CD14-positive monocyte (primary cell): ENCODE data around the gene ASPSCR1. TPM values are rescaled to one million over a fixed set of nuclear protein-coding genes. Genes with fewer than 3 reads are reported as not detected.

Experiments
- DNase-seq, 3 donors: peaks; one replicate each; pipeline ENCODE4 v3.0.0-alpha.2; 2011 to 2022
- H2AFZ ChIP-seq: 2 replicates; pipeline ENCODE4 v1.6.0; 2012; ENCODE audit warnings: mild to moderate bottlenecking, low read depth, low read length, inconsistent platforms; ENCODE audit not compliant: insufficient read depth, poor library complexity, severe bottlenecking
- H3K27ac ChIP-seq, 2 donors: 1 replicate in 1 of 2; 2 replicates in 1 of 2; pipeline ENCODE4 v1.5.1; 2012 to 2013; ENCODE audit warnings: low read length in 2 of 2, control low read depth in 1 of 2, inconsistent platforms in 1 of 2, low read depth in 1 of 2, mild to moderate bottlenecking in 1 of 2
- H3K27me3 ChIP-seq, 2 donors: one replicate each; pipeline versions ENCODE4 v1.6.0 to v1.6.1; 2011 to 2013; ENCODE audit warnings: low read length in 2 of 2; ENCODE audit not compliant: control insufficient read depth in 2 of 2, insufficient read depth in 2 of 2
- H3K36me3 ChIP-seq, 2 donors: replicated peaks in 1 of 2; 1 replicate in 1 of 2; 2 replicates in 1 of 2; pipeline versions ENCODE4 v1.5.1 to v1.6.1; 2012 to 2013; ENCODE audit warnings: low read length in 2 of 2, control low read depth in 1 of 2, inconsistent platforms in 1 of 2, mild to moderate bottlenecking in 1 of 2; ENCODE audit not compliant: insufficient read depth in 2 of 2, control insufficient read depth in 1 of 2
- H3K4me1 ChIP-seq, 2 donors: 1 replicate in 1 of 2; 2 replicates in 1 of 2; pipeline versions ENCODE4 v1.5.1 to v1.6.1; 2012 to 2013; ENCODE audit warnings: low read length in 2 of 2, control low read depth in 1 of 2, inconsistent platforms in 1 of 2, mild to moderate bottlenecking in 1 of 2, moderate library complexity in 1 of 2; ENCODE audit not compliant: insufficient read depth in 2 of 2, control insufficient read depth in 1 of 2
- H3K4me2 ChIP-seq: replicated peaks from 2 replicates; pipeline ENCODE3; 2012; ENCODE audit warnings: low read length, moderate library complexity, mild to moderate bottlenecking; ENCODE audit not compliant: poor library complexity, severe bottlenecking; ENCODE audit errors: extremely low read depth
- H3K4me3 ChIP-seq, 3 experiments: fragments of 200-600 bp in 1 of 3; sonication (generic) in 1 of 3; replicated peaks in 1 of 3; 1 replicate in 2 of 3; 2 replicates in 1 of 3; pipeline ENCODE4 v1.5.1; 2011 to 2013; ENCODE audit warnings: low read length in 3 of 3, mild to moderate bottlenecking in 3 of 3, control low read depth in 2 of 3, low read depth in 2 of 3, inconsistent platforms in 1 of 3, moderate library complexity in 1 of 3
- H3K79me2 ChIP-seq: 2 replicates; pipeline ENCODE4 v1.6.0; 2012; ENCODE audit warnings: mild to moderate bottlenecking, control low read depth, inconsistent platforms, low read length, moderate library complexity; ENCODE audit not compliant: insufficient read depth
- H3K9ac ChIP-seq: 2 replicates; pipeline ENCODE4 v1.6.0; 2017; ENCODE audit warnings: low read length, mild to moderate bottlenecking; ENCODE audit not compliant: insufficient read depth, poor library complexity, severe bottlenecking
- H3K9me3 ChIP-seq, 2 donors: replicated peaks in 1 of 2; 1 replicate in 1 of 2; 2 replicates in 1 of 2; pipeline versions ENCODE4 v1.5.1 to v1.6.1; 2012 to 2013; ENCODE audit warnings: low read length in 2 of 2, control low read depth in 1 of 2; ENCODE audit not compliant: control insufficient read depth in 1 of 2, insufficient read depth in 1 of 2
- H4K20me1 ChIP-seq: 2 replicates; pipeline ENCODE4 v1.6.0; 2012; ENCODE audit warnings: mild to moderate bottlenecking, low read length, control low read depth, moderate library complexity; ENCODE audit not compliant: insufficient read depth
- H3K27ac Mint-ChIP-seq, 7 donors: one replicate each; pipeline ENCODE4 v1.8.0; 2020; ENCODE audit warnings: mild to moderate bottlenecking in 7 of 7, mixed read lengths in 7 of 7, moderate library complexity in 6 of 7, inconsistent platforms in 2 of 7
- H3K27me3 Mint-ChIP-seq, 3 donors: one replicate each; pipeline ENCODE4 v1.8.0; 2021 to 2022; ENCODE audit warnings: low read depth in 3 of 3, mild to moderate bottlenecking in 3 of 3, mixed read lengths in 3 of 3, moderate library complexity in 3 of 3, inconsistent platforms in 1 of 3
- H3K36me3 Mint-ChIP-seq, 2 donors: one replicate each; pipeline ENCODE4 v1.8.0; 2020; ENCODE audit warnings: mixed read lengths in 2 of 2, inconsistent platforms in 1 of 2, mild to moderate bottlenecking in 1 of 2
- H3K4me1 Mint-ChIP-seq: one replicate; pipeline ENCODE4 v1.8.0; 2020; ENCODE audit warnings: mild to moderate bottlenecking, mixed read lengths
- H3K4me3 Mint-ChIP-seq, 2 donors: one replicate each; pipeline ENCODE4 v1.8.0; 2020; ENCODE audit warnings: mild to moderate bottlenecking in 2 of 2, mixed read lengths in 2 of 2, moderate library complexity in 1 of 2
- H3K9me3 Mint-ChIP-seq, 7 donors: one replicate each; pipeline ENCODE4 v1.8.0; 2020 to 2022; ENCODE audit warnings: mixed read lengths in 7 of 7, mild to moderate bottlenecking in 6 of 7, moderate library complexity in 6 of 7, inconsistent platforms in 2 of 7
- WGBS: methylation state at CpG from one replicate; pipeline ENCODE4 v1.1.5; 2013; ENCODE audit warnings: missing lambda C conversion rate; ENCODE audit not compliant: insufficient coverage; 5-methylcytosine and 5-hydroxymethylcytosine counted together
- intact Hi-C, 2 donors: fragments of 100-400 bp; cut with micrococcal nuclease; formaldehyde crosslinking; loops; one replicate each; pipeline versions ENCODE4 v1.15.0 to v1.15.1; 2023
- polyA plus RNA-seq, 3 donors: library from polyadenylated mRNA; depleted of rRNA in 1 of 3; unstranded in 2 of 3; stranded (reverse) in 1 of 3; fragments of 300-500 nt in 2 of 3; fragments of >200 nt in 1 of 3; fragmentation: Illumina TruSeq in 2 of 3; gene quantifications; 1 replicate in 2 of 3; 2 replicates in 1 of 3; pipeline ENCODE4 v1.2.3, GENCODE V29; 2012 to 2021
- TF ChIP-seq, protein P1 (sequence below): fragments of 200-600 bp; IDR thresholded peaks from one replicate; pipeline ENCODE4 v1.8.0; 2022; ENCODE audit warnings: antibody characterized with exemption, mild to moderate bottlenecking

ASPSCR1 gene
- polyA plus RNA-seq, 3 donors, result 25.5 to 31.9 (median 25.6) TPM

DNA sequence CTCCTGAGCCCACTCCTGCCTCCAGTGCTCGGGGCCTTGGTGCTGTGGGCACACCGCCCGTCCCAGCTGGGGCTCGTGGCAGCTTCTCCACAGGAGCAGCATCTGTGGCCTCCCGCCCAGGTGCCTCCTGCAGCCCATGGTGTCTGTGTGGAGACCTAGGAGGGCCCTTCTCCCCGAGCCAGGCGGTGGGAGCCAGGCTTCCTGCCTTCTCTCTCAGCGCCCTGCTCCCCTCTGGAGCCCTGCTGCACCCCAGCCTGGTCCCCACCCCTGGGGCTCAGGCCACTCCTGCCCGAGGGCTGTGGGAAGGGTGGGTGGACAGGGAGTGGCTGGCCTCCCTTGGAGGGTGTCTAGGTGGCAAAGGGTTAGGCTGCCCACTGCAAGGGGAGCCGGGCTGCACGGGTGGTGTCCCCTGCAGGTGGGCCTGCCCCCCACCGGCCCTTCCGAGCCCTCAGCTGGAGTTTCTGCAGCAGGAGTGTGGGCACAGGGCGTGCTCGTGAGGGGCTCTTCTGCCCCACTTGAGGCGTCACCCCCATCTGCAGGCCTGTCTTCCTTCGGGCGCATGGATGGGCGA, 34.3 kb downstream of the ASPSCR1 start:
- WGBS, result 96% methylated on average over 16 of the region's 19 CpGs
- Histone ChIP-seq H3K4me1 (no peaks in the 10 kb centered on the region), H3K4me2 (no peak overlapping the region), H3K27ac (no peak overlapping the region), H3K9ac (no peak overlapping the region), H3K79me2 (no peaks in the 10 kb centered on the region), H3K4me3 (no peak overlapping the region), H4K20me1 (no peaks in the 10 kb centered on the region), H3K9me3 (no peaks in the 10 kb centered on the region), H3K27me3 (no peaks in the 10 kb centered on the region), H2AFZ (no peak overlapping the region), H3K36me3 (peaks cover 9 to 11% of the 10 kb centered on the region in 2 donors)
- Mint-ChIP-seq H3K4me1 (no peaks in the 10 kb centered on the region), H3K4me3 (no peak overlapping the region), H3K36me3 (peaks cover 2 to 14% of the 10 kb centered on the region in 2 donors), H3K9me3 (no peaks in the 10 kb centered on the region), H3K27me3 (peaks cover 0 to 2% (median 2%) of the 10 kb centered on the region in 3 donors), H3K27ac (no peak overlapping the region)
- intact Hi-C loops, result no loop called here
- no peak for DNase-seq
- TF ChIP-seq, protein P1, sequence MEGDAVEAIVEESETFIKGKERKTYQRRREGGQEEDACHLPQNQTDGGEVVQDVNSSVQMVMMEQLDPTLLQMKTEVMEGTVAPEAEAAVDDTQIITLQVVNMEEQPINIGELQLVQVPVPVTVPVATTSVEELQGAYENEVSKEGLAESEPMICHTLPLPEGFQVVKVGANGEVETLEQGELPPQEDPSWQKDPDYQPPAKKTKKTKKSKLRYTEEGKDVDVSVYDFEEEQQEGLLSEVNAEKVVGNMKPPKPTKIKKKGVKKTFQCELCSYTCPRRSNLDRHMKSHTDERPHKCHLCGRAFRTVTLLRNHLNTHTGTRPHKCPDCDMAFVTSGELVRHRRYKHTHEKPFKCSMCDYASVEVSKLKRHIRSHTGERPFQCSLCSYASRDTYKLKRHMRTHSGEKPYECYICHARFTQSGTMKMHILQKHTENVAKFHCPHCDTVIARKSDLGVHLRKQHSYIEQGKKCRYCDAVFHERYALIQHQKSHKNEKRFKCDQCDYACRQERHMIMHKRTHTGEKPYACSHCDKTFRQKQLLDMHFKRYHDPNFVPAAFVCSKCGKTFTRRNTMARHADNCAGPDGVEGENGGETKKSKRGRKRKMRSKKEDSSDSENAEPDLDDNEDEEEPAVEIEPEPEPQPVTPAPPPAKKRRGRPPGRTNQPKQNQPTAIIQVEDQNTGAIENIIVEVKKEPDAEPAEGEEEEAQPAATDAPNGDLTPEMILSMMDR, result no peak

DNA sequence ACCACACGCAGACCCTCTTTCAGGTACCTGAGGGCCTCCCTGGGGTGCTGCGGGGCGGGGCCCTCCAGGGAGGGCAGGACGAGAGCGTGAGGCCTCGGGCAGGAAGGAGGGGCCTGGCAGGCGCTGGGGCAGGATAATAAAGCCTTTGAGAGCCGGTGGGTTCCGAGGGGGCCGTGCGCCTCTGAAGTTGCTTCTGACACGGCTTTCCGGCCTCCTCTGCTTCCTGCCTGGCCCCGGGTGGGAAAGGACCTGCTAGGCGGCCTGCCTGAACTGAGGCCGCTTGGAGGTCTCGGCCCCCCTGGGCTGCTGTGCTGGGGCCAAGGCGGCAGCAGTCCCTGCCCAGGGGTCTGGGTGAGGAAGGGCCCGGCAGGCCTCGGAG, 34.8 kb downstream of the ASPSCR1 start:
- no peak overlapping the region for H3K4me3 ChIP-seq
- no peaks in the 10 kb centered on the region for H3K27me3 ChIP-seq
- H3K79me2 ChIP-seq, result no peaks in the 10 kb centered on the region
- Mint-ChIP-seq H3K4me3 (no peak overlapping the region), H3K9me3 (no peaks in the 10 kb centered on the region), H3K36me3 (peaks cover 2 to 16% of the 10 kb centered on the region in 2 donors), H3K4me1 (no peaks in the 10 kb centered on the region), H3K27me3 (peaks cover 0 to 2% (median 2%) of the 10 kb centered on the region in 3 donors), H3K27ac (no peak overlapping the region)
- no peak overlapping the region for H3K9ac ChIP-seq
- H3K4me1 ChIP-seq, result no peaks in the 10 kb centered on the region
- H3K36me3 ChIP-seq, result peaks cover 9 to 11% of the 10 kb centered on the region in 2 donors
- DNase-seq, result no peak
- H4K20me1 ChIP-seq, result no peaks in the 10 kb centered on the region
- no peak overlapping the region for H3K27ac ChIP-seq
- H2AFZ ChIP-seq, result no peak overlapping the region
- WGBS, result 81% methylated on average over 18 of the region's 20 CpGs
- TF ChIP-seq, protein P1, result no peak
- intact Hi-C loops, result no loop called here
- H3K9me3 ChIP-seq, result no peaks in the 10 kb centered on the region
- no peak overlapping the region for H3K4me2 ChIP-seq
